ENCODE measurements around the gene NXN.

DNA sequence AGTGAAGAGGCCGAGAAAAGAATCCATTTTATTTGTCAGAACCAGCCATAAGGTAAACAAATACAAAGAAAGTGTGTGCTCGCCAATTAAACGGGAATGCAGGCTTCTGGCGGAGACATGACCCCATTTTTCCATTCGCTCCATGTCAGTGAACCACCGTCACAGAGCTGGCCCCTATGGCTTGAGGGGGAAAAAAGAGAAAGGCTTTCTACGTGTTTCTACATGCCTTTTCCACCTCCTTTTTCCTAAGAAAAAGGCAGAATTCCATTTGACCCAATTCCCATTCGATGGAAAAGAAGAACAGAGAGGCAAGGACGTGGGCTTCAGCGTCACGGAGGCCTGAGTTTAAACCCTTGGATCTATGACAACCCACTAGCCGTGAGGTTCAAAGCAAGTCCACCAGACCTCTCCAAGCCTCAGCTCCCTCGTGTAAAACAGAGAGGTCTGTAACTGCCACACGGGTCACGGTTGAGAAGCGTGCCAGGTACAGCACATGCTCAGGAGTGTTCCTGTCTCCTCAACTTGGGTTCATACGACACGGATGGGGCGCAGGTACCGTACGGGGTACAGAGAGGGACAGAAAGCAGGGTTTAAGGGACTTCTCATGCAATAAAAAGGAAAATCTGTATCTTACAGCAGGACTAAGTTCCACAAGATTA is 91.9 kb downstream of the NXN start:
- TF ChIP-seq, protein P1, sequence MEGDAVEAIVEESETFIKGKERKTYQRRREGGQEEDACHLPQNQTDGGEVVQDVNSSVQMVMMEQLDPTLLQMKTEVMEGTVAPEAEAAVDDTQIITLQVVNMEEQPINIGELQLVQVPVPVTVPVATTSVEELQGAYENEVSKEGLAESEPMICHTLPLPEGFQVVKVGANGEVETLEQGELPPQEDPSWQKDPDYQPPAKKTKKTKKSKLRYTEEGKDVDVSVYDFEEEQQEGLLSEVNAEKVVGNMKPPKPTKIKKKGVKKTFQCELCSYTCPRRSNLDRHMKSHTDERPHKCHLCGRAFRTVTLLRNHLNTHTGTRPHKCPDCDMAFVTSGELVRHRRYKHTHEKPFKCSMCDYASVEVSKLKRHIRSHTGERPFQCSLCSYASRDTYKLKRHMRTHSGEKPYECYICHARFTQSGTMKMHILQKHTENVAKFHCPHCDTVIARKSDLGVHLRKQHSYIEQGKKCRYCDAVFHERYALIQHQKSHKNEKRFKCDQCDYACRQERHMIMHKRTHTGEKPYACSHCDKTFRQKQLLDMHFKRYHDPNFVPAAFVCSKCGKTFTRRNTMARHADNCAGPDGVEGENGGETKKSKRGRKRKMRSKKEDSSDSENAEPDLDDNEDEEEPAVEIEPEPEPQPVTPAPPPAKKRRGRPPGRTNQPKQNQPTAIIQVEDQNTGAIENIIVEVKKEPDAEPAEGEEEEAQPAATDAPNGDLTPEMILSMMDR (IDR thresholded peaks at IDR 0.05; ENCODE audit: low read depth, low read length, poor library complexity, severe bottlenecking): no peak
- no peak for TF ChIP-seq EZH2phosphoT487 (IDR thresholded peaks at IDR 0.05; ENCODE audit: borderline replicate concordance, low read length)
